Glomerular visceral epithelial cell (primary cell): ENCODE data around the gene ZNF608.

Experiments used
- DNase-seq: peaks from one replicate; pipeline ENCODE4 v3.0.0-alpha.2; 2016; ENCODE audit errors: extremely low spot score

Gene ZNF608

GRCh38 chr5:124752854-124753720 is 6.6 kb upstream of the ZNF608 start:
- DNase-seq, result no peak

- no peak for DNase-seq
Observed at GRCh38 chr5:124751031-124751430, 4.6 kb upstream of the ZNF608 start.

DNA sequence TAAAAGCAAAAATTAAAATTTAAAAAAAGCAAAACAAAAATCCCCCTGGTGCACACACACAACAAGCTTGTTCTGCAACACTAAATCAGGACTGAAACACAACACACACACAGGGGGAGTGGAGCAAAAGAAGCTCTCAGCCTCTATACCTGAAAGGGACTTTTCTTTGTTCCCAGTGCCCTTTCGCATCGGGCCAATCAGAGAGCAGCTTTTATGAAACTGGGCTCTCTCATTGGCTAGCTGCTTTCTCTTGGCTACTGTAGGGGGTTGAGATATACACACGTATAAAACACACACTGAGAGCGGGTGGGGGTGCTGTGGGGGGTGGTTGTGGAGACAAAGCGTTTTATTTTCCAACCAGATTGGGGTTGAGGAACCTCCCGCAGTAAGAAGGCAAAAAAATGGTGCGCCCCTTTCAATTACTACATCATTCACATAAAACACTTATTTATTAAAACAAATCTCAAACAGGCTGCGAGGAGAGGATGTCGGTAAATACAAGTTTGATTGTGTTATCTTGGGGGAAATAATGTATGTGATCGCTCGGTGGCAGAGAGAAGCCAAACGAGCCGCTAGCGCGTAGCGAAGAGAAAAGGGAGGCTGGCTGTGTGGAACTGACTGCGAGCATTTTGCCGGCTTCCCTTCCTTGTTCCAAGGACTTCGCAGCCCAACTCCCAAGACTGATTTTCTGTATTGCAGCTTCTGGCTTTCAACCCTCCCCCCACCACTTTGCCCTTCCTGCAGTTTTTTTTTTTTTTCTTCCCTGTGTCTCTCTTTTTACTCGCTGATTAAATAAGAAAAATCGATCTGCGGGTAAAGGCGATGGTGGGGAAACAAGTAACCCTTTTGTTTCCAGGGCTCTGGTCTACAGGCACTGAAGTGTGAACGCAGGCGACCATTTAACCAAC is 2.5 kb upstream of the ZNF608 start:
- peak; percentile 97 for DNase-seq

DNA sequence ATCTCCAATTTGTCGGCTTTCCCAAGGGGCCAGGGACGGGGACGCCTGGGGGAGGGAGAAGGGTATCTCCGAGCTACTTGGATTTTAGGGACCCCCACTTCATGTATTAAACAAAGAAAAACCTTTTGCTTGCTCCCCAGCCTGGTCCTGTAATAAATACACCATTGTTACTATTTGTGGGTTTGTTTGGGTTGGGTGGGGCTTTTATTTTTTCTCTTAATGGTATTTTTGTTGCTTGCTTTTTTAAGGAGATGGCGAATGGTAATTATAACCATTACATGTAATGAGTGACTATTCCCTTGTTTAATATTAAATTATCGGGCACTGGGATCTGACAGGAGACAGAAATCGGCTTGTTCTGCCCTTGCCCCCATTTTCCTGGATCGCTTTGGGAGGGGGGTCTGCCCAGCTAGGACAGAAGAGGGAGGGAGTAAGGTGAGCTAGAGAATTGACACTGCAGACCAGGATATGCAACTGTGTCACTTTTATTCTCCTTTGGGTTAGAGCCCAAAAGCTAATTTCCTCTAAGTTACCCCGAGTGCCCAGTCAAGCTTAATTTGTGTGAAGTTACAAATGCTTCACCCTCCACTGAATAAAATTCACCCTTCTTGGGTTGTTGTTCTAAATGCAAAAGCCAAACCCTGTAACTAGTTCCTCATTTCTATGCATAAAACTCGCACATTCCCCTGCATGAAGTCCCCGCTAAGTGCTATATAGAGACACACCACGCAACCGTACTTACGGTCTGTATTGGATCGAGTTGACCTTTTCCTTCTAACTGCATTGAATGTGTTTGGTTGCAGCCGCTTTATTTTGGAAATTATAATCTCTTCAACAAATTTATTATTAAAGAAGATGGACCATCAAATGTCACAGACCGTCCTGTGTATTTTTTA is 1.6 kb upstream of the ZNF608 start:
- peak; percentile 32 for DNase-seq

DNA sequence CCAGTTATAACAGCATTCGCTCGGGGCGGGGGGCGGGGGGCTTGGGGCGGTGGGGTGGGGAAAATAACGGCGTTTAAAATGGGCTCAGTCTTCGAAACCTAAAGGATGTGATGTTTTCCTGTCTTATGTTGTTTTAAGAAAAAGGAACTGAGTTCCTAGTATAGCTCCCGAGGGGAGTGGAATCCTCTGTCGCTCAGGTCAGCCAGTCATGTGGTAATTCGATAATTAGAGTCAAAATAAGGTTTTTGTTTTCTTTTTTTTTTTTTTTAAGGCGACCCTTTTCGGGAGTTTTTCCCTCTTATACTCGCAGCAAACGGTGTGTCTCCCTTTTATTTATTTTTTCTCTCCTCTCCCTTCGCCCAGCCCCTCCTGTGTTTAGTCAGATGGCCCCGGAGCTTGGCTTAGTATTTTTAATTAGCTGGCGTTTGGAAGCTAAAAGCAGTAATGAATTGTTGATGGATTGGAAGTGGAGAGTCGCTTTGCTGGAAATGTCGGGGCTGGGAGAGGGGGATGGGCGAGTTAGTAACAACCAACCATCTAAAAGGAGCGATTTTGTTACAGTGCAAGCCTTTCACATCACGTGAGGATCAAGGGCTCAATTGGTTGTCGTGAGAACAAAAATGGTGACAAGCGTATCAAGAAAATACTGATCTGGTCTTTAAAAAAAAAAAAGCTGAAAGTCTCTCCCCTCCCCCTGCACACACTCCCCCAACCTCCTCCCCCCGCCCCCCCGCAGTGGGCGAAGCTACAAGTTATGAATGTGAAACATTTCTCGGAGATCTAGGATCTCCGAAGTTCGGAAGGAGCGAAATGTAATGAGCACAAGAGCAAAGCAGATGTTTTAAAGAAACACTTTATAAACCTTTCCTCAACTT is 714 bp upstream of the ZNF608 start:
- peak; percentile 89 for DNase-seq

DNA sequence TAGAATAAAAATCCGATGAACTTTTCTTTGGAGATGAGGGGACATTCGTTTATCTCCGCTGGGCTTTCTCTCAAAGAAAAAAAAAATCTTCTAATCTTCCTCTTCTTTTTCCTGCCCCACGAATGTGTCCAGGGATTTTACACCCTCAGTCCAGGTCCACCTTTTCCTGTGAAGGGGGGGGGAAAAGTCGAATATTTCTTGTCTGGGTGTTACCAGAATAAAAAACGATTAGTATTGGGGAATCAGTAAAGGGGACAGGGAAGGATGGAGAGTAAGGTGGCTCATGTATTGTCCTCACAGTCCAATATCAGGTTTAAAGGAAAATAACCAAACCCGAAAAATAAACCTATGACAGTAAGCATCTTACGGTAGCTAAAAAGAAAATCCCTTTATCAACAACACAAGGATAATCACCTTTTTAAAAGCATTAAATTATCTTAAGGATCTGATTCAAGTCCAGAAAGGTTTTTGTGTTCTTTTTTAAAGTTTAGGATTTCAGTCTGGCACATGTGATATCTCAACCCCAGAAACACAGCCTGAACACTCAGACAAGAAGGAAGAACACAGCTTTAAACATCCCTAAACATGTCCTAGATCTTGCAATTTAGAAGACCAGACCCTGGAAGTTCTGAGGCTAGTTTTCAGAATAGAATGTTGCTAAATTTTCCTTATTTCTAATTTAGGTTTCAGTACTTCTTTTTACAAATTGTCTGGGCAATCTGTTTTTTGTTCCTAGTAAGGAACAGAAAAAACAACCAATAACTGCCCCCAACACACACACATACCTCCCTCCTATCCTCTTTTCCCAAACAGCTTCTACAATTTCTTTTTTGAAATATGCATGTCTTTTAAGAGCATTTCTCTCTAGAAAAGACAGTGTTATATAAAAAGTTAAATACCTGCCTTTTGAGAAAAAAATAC is 1.2 kb downstream of the ZNF608 start:
- DNase-seq, result peak; percentile 33

- DNase-seq, result peak; percentile 65
Observed at GRCh38 chr5:124744170-124744971, 2.1 kb downstream of the ZNF608 start.

DNA sequence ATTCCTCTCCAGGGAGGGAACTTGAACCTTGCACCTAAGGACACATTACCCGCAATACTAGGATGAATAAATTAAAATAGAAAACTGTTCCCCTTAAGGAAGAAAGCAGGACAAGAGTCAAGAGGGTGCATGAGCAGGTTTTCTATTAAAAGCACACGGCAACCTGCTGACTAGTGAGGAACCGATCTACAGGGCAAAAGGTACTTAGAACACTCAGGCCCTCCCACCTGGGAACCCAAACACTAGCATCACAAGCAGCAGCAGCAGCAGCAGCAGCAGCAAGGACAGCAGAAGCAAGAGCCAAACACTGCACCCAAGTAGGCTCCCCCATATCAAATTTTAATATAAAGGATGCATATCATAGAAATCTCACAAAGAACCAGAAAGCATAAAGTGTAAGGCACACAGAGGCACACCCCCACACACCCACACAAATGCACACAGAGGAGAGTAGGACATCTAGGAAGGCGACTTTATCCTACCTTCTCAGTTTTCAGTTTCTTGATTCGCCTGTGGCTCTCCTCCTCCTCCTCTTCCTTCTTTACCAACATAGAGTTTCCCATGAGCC is 2.8 kb downstream of the ZNF608 start:
- DNase-seq, result peak; percentile 70

DNA sequence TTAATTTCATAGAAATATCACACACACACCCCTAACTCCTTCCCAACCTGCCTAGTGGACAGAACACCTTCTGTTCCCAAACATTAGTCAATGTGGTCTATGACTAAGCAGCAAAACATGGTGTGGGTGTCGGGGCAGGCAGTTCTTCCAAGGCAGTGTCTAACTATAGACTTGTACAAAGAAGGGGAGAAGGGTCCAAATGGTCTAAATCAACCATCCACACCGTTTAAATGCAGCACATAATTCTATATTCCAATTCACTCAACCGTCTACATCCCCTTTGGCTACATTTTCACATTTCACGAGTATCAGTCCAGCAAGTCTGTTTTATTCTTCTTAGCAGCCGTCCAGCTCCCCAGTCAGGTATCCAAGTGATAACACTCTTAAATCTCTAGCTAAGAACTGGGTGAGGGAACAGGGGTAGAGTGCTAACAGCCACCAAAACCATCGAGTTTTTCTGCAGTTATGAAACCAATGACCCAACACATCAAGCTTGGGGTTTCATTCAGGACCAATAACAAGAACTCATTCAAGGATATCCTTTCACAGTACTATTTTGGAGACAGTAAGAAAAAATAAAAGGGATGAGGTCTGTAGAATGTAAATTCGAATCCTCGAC is 3.3 kb downstream of the ZNF608 start:
- DNase-seq, result peak; percentile 93

DNA sequence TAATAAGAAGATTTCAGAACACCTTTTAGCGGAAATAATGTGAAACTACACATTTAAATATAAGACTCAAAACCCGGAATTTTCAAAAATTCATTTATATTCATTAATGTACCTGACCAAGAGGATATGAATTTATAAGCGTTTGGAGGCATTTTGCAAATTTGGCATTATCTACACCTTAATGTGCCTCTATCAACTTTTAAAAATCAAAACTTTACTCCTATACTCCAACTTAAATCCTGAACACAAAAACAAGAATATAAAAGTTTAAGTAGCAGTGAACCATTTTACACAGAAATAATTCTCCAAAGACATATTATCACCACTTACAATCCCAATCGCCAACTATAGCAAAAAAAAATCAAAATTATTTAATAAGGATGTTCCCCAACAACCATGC is 3.9 kb downstream of the ZNF608 start:
- no peak for DNase-seq

GRCh38 chr5:124741711-124742496 is 4.5 kb downstream of the ZNF608 start:
- peak; percentile 97 for DNase-seq

- DNase-seq, result peak; percentile 70
Observed at GRCh38 chr5:124740991-124741583, 5.4 kb downstream of the ZNF608 start.

DNA sequence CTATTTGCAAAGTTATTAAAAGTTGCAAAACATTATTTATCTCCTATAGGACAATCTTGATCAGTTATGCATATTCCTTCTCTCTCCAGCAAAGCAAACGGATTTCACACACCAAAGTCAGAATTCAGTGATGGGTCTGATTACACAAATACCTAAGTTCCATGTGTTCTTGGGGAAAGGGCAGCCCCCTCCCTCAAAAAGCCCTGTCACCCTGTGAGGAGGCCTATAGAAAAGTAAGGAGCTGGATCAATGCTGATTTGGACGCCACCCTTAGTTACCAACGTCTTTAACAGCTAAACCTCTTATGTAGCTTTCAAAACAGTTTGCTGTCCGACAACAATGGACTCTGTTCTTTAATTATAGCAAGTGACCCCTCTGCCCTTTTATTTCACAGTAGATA is 6.4 kb downstream of the ZNF608 start:
- no peak for DNase-seq

DNA sequence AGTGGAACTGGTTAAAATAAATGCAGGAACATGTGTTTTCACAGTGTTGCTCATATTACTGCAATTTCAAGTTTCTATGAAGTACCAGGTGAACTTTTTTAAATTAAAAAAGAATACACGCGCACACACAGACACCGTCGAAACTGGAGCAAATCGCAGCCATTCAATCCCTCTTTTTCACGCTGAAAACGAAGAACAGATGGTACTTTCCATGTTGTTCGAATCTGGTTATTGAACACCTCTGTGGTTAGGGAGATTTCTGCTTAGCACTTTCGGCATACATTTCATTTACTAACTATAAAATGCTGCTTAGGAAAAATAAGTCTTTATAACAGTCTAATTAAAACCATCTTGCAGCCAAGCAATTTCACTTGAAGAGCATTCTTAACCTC is 6.8 kb downstream of the ZNF608 start:
- DNase-seq, result no peak

DNA sequence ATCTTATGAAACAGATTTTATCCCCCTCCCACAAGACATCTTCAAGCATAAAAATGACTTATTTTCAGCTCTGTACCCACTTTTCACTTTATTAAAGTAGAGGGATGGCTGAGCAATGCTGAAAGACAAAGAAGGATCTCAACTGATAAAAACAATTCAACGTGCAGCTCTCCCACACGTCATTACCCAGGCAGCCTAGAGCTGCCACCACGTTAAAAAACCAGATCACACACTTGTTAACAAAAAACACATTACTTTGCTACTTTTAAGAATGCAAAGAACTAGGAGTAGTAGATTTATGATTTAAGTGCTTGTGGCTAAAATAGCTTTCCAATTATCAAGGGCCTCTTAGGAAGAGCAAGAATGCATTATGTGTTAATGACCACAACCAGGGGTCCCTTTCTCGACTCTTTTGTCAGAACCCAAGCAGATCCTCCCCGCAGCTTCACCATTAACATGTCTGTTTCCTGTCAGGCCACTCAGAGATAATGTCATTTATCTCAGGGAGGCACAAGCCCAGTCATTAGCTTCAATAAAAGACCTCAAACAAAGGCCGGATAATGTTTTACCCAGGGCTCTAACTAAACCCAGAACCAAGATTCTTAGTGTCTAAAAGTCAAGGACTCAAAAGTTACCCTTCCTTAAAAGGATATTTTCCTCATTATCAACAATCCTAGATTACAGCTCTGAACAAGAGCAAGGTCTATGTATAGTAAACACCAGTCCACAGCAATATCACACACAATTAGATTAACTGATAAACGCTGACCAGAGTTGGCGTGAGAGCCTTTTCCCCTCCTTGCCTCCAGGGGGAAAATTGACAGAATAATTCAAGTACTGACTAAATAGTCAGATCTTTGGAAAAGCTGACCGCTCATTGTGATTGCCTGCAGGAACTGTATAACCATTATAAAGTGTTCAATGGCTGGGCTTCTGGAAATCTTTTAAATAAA is 7.5 kb downstream of the ZNF608 start:
- DNase-seq, result no peak

DNA sequence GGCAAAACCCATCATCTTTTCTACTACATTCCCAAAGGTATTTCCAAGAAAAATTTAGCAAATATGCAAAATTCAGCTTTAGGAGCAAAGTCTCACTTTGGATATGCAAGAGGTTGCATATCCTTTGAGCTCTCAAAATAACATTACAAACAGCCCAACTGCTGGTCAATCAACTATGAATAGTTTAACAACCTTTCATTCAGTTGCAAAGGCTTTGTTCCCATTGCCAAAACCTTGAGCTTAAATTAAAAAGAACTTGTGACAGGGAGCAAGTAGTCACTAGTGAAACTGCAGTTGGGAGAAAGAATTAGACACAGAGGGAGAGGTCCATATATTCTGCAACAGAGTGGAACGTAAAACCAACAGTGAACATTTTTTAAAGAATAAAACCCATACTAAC is 8.8 kb downstream of the ZNF608 start:
- DNase-seq, result no peak
